Measurements from ENCODE around the gene ACSS1.

ACSS1 gene

GRCh38 chr20:25063981-25064380, 6.0 kb upstream of the ACSS1 start:
- Histone ChIP-seq H3K4me1 (ENCODE audit: control insufficient read depth, low read length) (peaks cover 6% of the 10 kb centered on the region), H3F3A (ENCODE audit: control insufficient read depth, insufficient read depth) (0 out of 2 replicates have a peak, but pooled peaks cover 4% of the 10 kb centered on the region), H3K4me2 (ENCODE audit: low read length) (no peak overlapping the region), H3K36me3 (ENCODE audit: control insufficient read depth, low read length) (no peaks in the 10 kb centered on the region), H3K4me3 (ENCODE audit: low read length) (no peak overlapping the region), H4K20me1 (ENCODE audit: control insufficient read depth, insufficient read depth, low read depth, low read length) (no peaks in the 10 kb centered on the region), H3K9me2 (replicated peaks; ENCODE audit: control insufficient read depth, low read length) (no peaks in the 10 kb centered on the region), H3K27ac (ENCODE audit: low read depth, low read length) (no peak overlapping the region), H3K9me3 (ENCODE audit: control insufficient read depth, insufficient read depth, low read length) (peaks cover 6% of the 10 kb centered on the region; the same call in 1 of the 2 replicates), H3K79me2 (ENCODE audit: control insufficient read depth, low read length) (no peaks in the 10 kb centered on the region), H3K27me3 (ENCODE audit: control insufficient read depth, low read length) (peaks cover 70% of the 10 kb centered on the region)
- no peak for TF ChIP-seq EZH2phosphoT487 (IDR thresholded peaks at IDR 0.05; ENCODE audit: borderline replicate concordance, low read length)
- TF ChIP-seq CTCF (IDR thresholded peaks at IDR 0.05; ENCODE audit: low read depth, low read length, poor library complexity, severe bottlenecking) = no peak

- no peaks in the 10 kb centered on the region for H3K36me3 ChIP-seq (ENCODE audit: control insufficient read depth, low read length)
- H3K4me3 ChIP-seq (ENCODE audit: low read length) = no peak overlapping the region
- no peaks in the 10 kb centered on the region for H4K20me1 ChIP-seq (ENCODE audit: control insufficient read depth, insufficient read depth, low read depth, low read length)
- H3K4me2 ChIP-seq (ENCODE audit: low read length) = no peak overlapping the region
- H3F3A ChIP-seq (ENCODE audit: control insufficient read depth, insufficient read depth) = 0 out of 2 replicates have a peak, but pooled peaks cover 4% of the 10 kb centered on the region
- no peak overlapping the region for H3K27ac ChIP-seq (ENCODE audit: low read depth, low read length)
- peaks cover 10% of the 10 kb centered on the region for H3K4me1 ChIP-seq (ENCODE audit: control insufficient read depth, low read length)
- TF ChIP-seq EZH2phosphoT487 (IDR thresholded peaks at IDR 0.05; ENCODE audit: borderline replicate concordance, low read length) (no peak), CTCF (IDR thresholded peaks at IDR 0.05; ENCODE audit: low read depth, low read length, poor library complexity, severe bottlenecking) (no peak)
- peaks cover 6% of the 10 kb centered on the region; the same call in 1 of the 2 replicates for H3K9me3 ChIP-seq (ENCODE audit: control insufficient read depth, insufficient read depth, low read length)
- no peaks in the 10 kb centered on the region for H3K79me2 ChIP-seq (ENCODE audit: control insufficient read depth, low read length)
- H3K27me3 ChIP-seq (ENCODE audit: control insufficient read depth, low read length) = peaks cover 75% of the 10 kb centered on the region
- H3K9me2 ChIP-seq (replicated peaks; ENCODE audit: control insufficient read depth, low read length) = no peaks in the 10 kb centered on the region
Measured at GRCh38 chr20:25063546-25063945, 5.6 kb upstream of the ACSS1 start.

GRCh38 chr20:25062841-25063240, 4.9 kb upstream of the ACSS1 start:
- Histone ChIP-seq H3K36me3 (ENCODE audit: control insufficient read depth, low read length) (no peaks in the 10 kb centered on the region), H3K4me1 (ENCODE audit: control insufficient read depth, low read length) (peaks cover 17% of the 10 kb centered on the region), H3K27me3 (ENCODE audit: control insufficient read depth, low read length) (peaks cover 75% of the 10 kb centered on the region), H3F3A (ENCODE audit: control insufficient read depth, insufficient read depth) (0 out of 2 replicates have a peak, but pooled peaks cover 4% of the 10 kb centered on the region), H4K20me1 (ENCODE audit: control insufficient read depth, insufficient read depth, low read depth, low read length) (no peaks in the 10 kb centered on the region), H3K27ac (ENCODE audit: low read depth, low read length) (no peak overlapping the region), H3K9me2 (replicated peaks; ENCODE audit: control insufficient read depth, low read length) (no peaks in the 10 kb centered on the region), H3K4me2 (ENCODE audit: low read length) (no peak overlapping the region), H3K4me3 (ENCODE audit: low read length) (no peak overlapping the region), H3K9me3 (ENCODE audit: control insufficient read depth, insufficient read depth, low read length) (peaks cover 6% of the 10 kb centered on the region; the same call in 1 of the 2 replicates), H3K79me2 (ENCODE audit: control insufficient read depth, low read length) (no peaks in the 10 kb centered on the region)
- no peak for TF ChIP-seq CTCF (IDR thresholded peaks at IDR 0.05; ENCODE audit: low read depth, low read length, poor library complexity, severe bottlenecking)
- TF ChIP-seq EZH2phosphoT487 (IDR thresholded peaks at IDR 0.05; ENCODE audit: borderline replicate concordance, low read length) = no peak

All from DOHH2 (cell line).